Upper lobe of left lung (tissue), 4 donors: ENCODE results near the gene IRX2.

Experiments
- CTCF ChIP-seq, 6 experiments: fragments of 450-650 bp in 4 of 6; fragments of 200-600 bp in 2 of 6; sonication (generic) in 2 of 6; IDR thresholded peaks; one replicate each; pipeline ENCODE4 v1.5.1; 2016 to 2019; ENCODE audit warnings: antibody characterized with exemption in 6 of 6
- EP300 ChIP-seq, 4 donors: sonication (generic); formaldehyde crosslinking; IDR thresholded peaks; one replicate each; pipeline ENCODE4 v1.5.1; 2017; ENCODE audit warnings: antibody characterized with exemption in 4 of 4, control low read depth in 2 of 4
- POLR2A ChIP-seq, 4 donors: fragments of 450-650 bp; IDR thresholded peaks; one replicate each; pipeline ENCODE4 v1.5.1; 2016 to 2017; ENCODE audit warnings: antibody characterized with exemption in 4 of 4, mild to moderate bottlenecking in 2 of 4
- POLR2AphosphoS5 ChIP-seq, 2 donors: sonication (generic); formaldehyde crosslinking; IDR thresholded peaks; one replicate each; pipeline ENCODE4 v1.5.1; 2017; ENCODE audit warnings: antibody characterized with exemption in 2 of 2

GRCh38 chr5:2721385-2722138, 29.9 kb downstream of the IRX2 start:
- no peak for TF ChIP-seq POLR2A (IDR thresholded peaks at IDR 0.05)
- no peak for TF ChIP-seq CTCF (IDR thresholded peaks at IDR 0.05)
- no peak for TF ChIP-seq EP300 (IDR thresholded peaks at IDR 0.05)
- TF ChIP-seq POLR2AphosphoS5 (IDR thresholded peaks at IDR 0.05): no peak
